Kidney capillary endothelial cell (primary cell): ENCODE results near the gene CELF2.
"Not testable (repeated sequence)": the region's sequence is repeated elsewhere in the genome, so short reads cannot be mapped to it uniquely, and the experiment has no call there.

Experiments
- DNase-seq: peaks from one replicate; pipeline ENCODE4 v3.0.0-alpha.2; 2018; ENCODE audit warnings: low spot score

Gene CELF2

DNA sequence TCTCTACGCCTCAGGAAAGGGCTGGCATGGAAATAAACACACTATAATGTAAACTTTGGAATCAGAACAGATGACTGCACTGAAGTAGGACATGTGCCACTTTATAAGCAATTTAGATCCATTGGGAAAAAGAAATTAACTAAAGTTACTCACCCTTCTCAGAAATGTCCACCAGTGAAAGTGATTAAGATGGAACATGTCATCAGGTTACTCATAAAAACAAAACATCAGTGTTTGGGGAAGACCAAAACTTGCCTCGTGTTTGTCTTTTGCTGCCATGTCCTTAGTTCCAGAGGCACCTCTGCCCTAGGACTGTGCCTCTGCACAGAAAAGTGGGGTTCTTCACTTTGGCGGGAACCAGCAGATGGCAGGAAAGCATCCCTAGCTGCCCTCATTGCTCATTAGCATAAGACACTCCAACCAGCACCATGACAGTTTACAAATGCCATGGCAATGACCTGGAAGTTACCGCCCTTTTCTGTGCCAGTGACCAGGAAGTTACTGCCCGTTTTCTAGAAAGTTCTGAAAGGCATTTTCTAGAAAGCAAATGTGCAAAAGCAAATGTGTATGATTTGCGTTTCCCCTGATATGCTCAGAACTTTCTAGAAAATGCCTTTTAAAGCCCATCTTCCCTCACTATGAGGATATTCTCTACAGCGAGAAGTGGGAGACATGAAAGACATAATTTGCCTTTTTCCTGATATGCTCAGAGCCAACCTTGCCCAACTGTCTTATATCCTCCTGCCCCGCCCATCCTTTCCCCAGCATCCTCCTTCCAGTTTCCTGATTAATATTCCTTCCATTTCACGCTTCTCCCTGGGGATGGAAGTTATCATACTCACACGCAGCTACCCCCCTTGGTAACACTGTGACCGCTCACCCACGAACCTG, 335.6 kb downstream of the CELF2 start:
- no peak for DNase-seq

DNA sequence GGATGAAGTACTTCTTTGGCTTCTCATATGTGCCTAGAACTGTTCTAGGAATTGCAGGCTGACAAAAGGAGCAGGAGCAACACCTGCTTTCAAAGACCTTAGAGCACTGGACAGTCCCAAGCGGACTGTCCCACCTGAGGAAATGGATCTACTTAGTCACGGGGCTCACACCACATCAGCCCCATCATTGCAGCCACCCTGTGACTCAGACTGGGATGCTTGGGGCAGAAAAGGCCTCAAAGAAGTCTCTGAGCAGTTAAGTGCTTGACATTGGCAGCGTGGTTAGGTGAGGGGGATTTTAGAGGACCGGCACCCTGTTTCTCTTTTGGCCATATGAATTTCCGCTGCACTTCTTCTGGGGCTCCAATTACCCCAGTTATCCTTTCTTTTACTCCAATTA, 337.2 kb downstream of the CELF2 start:
- DNase-seq, result no peak

DNA sequence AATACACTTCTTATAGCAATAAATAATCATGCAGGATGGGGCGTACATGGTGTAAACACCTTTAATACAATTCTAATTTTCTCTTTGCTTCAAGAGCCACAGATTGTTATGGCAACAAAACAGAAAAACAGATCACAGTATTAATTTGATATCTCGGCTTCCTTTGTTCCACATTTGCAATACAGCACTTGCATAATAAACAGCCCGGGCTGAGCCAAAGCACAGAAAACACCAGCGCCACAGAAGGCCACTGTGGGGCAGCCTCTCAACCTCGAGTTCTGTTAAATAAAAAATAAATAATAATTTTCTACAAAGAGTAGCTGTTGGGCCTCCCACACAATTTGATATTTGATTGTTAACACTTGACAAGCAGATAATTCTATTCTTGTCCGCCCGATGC, 337.9 kb downstream of the CELF2 start:
- DNase-seq, result no peak

DNA sequence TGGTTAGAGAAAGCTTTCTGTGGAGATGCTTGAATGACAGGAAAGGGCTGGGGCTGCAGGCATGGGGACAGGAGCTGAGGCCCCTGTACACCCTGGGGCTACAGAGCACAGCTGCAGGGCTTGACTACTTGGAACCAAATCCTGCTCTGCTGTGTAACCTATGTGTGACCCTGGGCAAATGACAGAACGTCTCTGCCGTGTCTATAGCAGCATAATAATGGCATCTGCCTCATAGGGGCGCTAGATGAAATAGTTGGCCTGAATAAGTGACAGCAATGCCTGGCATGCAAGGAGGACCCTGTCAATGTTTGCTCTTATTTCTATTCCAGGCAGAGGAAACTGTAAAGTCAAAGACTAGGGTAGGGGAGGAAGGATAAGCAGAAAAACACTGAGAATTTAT, 339.8 kb downstream of the CELF2 start:
- no peak for DNase-seq

DNA sequence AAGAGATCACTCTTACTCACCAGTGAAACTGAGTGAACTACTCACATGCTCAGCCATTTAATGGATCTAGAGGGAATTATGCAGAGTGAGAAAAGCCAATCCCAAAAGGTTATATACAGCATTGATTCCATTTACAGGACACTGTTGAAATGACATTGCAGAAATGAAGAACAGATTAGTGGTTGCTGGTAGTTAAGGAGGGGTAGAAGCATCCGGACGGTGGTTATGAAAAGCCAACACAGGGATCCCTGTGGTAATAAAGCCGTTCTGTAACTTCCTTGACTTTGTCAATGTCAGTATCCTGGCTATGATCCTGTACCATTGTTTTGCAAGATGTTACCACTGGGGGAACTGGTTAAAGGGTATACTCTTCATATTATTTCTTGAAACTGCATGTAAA, 340.3 kb downstream of the CELF2 start:
- no peak for DNase-seq

DNA sequence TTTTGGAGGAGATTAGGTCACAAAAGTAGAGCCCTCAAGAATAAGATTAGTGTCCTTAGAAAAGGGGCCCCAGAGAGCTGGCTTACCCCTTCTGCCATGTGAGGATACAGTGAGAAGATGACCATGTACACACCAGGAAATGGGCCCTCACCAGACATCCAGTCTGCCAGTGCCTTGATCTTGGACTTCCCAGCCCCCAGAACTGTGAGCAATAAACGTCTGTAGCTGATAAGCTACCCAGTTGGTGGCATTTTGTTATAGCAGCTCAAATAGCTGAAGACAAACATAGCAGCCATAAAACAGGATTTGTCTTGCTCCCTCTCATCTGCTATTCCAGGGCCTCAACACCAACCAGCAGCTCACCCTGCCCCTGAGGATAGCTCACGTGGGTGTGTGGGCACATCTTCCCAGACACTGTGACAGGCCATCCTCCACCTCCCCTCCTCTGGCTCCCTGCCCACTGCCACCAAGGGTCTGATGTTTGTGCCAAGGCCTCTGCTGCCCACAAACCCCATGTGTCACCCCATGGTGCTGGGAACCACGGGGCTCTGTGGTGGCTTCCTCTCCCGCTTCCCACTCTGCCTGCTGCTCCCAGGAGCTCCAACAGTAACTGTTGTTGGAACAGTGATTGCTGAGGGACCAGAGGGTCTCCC, 341.4 kb downstream of the CELF2 start:
- no peak for DNase-seq

DNA sequence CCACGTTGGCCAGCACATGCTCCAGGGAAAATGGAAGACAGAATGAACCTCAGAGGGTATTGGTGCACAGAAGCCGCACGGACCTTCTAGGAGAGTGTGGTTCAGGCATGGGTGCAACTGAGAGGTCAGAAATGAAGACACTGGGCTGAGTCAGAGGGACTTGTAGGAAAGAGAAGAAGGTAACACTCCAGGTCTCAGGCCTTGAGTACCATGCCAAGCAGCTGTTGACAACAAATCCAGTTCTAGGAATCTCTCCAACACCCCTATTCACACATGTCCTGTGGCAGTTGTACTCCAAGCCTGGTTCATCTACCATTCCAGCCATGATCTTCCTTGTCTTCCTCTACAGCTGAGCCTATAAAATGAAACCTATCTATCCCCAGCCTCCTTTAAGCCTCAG, 342.2 kb downstream of the CELF2 start:
- DNase-seq, result no peak

DNA sequence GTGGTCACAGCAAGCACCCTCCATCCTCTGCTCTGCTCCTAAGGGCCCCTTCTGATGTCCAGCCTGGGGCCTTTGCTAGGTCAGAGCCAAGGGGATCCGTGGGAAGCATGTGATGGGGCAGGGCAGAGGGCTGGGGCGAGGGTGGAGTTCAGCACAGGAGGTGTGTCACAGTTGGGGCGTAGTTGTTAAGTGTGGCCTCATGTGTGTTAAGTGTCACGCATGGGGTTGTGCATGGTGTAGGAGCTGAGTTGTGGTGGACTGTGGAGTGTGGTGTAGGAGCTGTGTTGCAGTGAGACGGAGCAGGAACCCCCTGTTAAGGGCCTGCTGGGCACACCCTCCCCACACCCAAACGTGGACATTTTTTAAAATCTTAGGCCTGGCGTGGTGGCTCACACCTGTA, 345.8 kb downstream of the CELF2 start:
- DNase-seq, result no peak

DNA sequence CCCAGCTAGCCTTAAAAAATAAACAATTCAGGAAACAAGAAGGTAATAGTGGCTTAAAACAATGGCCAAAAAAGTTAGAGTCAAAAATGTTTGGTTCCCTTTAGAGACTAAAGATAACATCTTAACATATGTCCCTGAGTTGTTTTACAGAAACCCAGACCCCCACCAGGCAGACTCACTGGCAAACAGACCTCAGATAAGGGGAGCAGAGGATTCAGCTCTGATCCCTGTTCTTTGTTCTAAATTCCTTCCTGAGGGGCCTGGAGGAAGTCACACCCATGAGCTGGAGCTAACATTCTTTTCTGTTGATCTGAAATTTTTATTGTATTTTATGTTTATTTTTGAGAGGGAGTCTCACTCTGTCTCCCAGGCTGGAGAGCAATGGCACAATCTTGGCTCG, 346.6 kb downstream of the CELF2 start:
- DNase-seq, result no peak

DNA sequence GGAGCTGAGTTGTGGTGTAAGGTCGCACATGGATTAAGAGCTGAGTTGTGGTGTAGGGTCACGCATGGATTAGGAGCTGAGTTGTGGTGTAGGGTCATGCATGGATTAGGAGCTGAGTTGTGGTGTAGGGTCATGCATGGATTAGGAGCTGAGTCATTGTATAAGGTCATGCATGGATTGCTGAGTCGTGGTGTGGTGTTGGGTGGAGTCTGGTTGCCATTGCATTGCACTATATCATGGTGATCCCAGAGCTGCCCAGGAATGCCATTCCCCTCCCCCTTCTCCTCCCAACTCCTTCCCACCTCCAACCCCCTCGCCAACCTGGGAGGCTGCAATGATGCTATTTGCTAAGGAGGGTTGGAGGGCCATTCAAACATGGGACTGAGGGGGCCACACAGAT, 349.2 kb downstream of the CELF2 start:
- not testable (repeated sequence) for DNase-seq

DNA sequence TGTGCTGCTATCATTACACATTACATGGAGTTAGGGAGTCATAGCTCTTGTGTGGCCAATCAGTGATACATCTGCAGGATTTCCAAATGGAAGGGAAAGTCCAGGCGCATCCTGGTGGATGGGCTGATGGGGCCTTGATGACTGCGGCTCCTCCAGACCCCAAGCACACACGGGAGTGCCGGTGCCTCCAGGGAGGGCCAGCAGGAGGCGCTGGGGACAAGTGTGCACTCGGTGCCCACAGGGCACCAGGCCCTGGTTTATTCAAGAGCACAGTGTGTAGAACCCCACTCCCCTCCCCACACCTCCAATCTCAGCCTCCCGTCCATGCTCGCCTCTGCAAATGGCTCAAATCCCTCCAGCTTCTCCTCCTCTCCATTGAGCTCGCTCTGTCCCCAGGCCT, 349.8 kb downstream of the CELF2 start:
- no peak for DNase-seq

DNA sequence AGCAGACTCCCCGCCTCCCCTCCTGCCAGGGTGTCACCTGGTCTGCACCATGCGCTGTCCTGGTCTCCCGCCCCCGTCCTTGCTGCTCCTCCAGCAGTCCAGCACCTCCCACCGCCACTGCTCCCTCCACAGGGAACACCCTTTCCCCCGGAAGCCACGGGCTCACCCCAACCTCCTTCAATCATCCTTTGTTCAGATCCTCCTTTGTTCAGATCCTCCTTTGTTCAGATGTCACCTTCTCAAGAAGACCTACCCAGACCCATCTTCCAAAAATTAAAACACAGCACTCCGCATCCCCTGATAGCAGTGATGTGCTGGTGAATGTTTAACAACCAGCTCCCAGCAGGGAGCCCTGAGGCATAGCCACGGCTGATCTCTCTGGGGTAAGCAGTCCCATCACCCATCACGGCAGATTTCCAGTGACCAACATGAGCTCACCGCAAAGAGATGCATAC, 356.1 kb downstream of the CELF2 start:
- no peak for DNase-seq

DNA sequence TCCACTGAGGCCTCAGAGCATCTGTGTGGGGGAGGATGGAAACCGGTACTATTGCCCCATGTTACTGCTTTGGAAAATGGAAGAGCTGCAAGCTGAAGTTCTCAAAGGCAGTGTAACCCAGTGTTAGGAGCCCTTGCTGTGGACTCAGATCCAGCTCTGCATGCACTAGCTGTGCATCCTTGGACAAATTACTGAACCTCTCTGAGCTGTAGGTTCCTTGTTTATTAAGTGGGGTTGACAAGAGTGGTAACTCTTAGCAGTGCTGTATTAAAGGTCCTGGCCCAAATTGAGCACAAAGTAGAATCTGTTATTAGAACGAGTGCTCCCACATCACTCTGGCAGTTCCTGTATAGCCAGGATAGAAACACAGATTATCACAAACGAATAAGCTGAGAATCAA, 359.6 kb downstream of the CELF2 start:
- no peak for DNase-seq

DNA sequence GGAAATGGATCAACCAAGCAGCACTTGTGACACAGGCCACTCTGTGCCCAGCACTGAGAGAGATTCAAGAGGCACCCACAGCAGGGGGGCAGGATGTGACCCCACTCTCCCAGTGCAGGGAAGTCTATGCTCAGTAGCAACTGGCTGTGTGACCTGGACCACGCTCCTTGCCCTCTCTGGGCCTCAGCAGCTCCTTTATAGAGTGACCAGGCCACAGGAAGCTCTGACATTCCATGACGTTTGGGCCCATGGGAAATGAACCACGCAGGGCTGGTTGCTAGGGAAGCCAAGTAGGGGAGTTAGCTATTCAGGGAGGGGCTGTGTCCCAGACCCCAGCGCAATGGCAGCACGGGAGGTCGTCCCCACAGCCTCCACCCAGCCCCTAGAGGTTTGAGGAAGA, 361.2 kb downstream of the CELF2 start:
- no peak for DNase-seq

DNA sequence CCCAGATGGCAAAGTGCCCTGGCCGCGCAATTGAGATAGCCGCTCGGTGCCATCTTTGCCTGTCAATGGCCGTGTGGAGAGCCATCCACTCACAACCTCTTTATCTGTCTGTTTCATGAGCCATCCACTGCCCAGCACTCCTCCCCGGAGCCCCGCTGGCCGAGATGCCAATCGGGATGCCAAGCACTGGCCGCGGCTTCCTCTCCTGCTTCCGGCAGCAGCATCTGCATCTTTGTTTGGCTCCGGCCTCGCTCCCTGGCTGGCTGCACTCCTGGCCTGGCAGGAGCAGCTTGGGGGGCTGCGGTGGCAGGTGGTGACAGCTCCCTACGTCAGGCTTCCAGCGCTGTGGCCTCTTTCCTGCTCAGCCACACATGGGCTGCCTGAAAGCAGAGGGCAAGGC, 362.1 kb downstream of the CELF2 start:
- DNase-seq, result no peak

DNA sequence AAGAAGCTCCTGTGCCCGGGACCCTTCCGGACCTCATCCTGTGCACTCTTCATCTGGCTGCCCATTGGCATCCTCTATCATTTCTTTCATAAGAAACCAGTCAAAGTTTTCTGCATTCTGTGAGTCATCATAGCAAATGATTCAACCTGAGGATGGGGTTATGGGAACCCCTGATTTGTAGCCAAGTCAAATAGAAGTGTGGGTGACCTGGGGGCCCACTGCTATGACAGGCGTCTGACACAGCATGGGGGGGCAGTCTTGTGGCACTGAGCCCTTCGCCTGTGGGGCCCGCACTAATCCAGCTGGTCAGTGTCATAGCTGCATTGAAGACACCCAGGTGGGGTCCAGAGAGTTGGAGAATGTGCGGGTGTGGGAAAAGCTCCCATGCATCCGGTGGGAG, 363.4 kb downstream of the CELF2 start:
- no peak for DNase-seq

DNA sequence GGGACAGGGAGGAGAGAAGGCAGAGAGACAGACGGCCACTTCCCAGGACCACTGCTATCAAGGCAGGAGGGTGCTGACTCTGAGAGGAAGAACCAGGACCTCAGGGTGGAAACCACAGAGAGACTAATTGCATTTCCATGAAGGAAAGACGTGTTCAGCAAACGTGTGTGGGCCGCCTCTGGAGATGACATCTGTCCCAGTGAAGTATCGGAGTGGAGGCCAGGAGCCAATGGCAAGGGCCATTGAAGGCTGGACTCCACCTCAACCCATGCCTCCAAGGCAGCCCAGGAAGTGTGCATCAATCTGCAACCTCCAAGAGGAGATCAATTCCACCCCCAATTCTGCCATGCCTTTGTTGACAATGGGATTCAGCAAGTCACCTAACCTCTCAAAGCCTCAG, 363.8 kb downstream of the CELF2 start:
- DNase-seq, result no peak

DNA sequence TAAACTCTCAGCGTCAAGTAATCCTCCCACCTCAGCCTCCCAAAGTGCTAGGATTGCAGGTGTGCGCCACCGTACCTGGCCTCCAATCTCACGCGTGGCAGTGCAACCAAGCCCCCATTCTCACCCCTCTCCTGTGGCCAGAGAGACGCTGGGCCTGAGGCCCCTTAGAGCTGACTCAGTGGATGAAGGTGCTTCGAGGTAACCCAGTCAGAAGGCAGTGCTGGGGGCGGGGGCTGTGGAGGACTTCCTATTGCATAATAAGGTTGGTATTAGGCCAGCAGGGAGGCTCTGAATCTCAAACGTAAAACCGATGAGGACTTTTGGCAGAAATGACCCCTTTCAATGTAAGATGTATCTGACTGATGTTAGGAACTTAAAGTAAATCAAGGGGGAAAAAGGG, 364.5 kb downstream of the CELF2 start:
- DNase-seq, result no peak

DNA sequence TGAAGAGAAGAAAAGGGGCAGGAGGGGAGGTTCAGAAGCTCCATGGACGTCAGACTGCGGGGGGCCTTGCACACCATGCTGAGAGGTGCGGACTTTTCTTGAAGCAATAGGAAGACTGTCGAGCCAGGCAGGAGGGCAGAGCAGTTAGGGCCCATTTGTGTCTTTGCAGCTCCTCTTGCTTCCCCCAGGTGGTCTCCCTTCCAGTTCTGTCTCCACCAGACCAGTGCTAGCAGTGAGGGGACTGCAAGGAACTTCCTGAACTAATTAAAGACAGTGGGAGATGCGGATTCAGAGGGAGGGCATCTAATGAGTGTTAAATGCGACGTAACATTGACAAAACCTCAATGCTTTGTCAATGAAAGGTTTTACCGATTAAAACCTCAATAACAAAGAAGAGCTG, 368.4 kb downstream of the CELF2 start:
- DNase-seq, result no peak
